HuH-7.5 (cell line): ENCODE results near the gene CCDC110.

Source experiments
- DNase-seq: peaks from one replicate; pipeline ENCODE4 v3.0.0; 2011; ENCODE audit warnings: low spot score

Gene CCDC110

GRCh38 chr4:185472103-185472542, 590 bp upstream of the CCDC110 start:
- no peak for DNase-seq

- peak; percentile 10 for DNase-seq
Observed at GRCh38 chr4:185470501-185471195, 885 bp downstream of the CCDC110 start.

- DNase-seq: no peak
Observed at GRCh38 chr4:185469580-185470154, 1.9 kb downstream of the CCDC110 start.

- no peak for DNase-seq
Observed at GRCh38 chr4:185468999-185469398, 2.5 kb downstream of the CCDC110 start.

- DNase-seq: no peak
Observed at GRCh38 chr4:185467991-185468390, 3.5 kb downstream of the CCDC110 start.

- no peak for DNase-seq
Observed at GRCh38 chr4:185467101-185467500, 4.4 kb downstream of the CCDC110 start.

GRCh38 chr4:185465707-185466106, 5.8 kb downstream of the CCDC110 start:
- DNase-seq: no peak

GRCh38 chr4:185464887-185465286, 6.6 kb downstream of the CCDC110 start:
- no peak for DNase-seq

GRCh38 chr4:185464183-185464582, 7.3 kb downstream of the CCDC110 start:
- DNase-seq: no peak

- no peak for DNase-seq
Observed at GRCh38 chr4:185463541-185463940, 8.0 kb downstream of the CCDC110 start.

- DNase-seq: no peak
Observed at GRCh38 chr4:185461565-185461964, 10.0 kb downstream of the CCDC110 start.

GRCh38 chr4:185457136-185457535, 14.4 kb downstream of the CCDC110 start:
- DNase-seq: no peak

GRCh38 chr4:185456131-185456530, 15.4 kb downstream of the CCDC110 start:
- DNase-seq: no peak

GRCh38 chr4:185445209-185445608, 26.3 kb downstream of the CCDC110 start:
- no peak for DNase-seq

GRCh38 chr4:185441479-185441878, 30.1 kb downstream of the CCDC110 start:
- DNase-seq: no peak

GRCh38 chr4:185437809-185438208, 33.7 kb downstream of the CCDC110 start:
- no peak for DNase-seq

- DNase-seq: no peak
Observed at GRCh38 chr4:185435466-185435865, 36.1 kb downstream of the CCDC110 start.

- no peak for DNase-seq
Observed at GRCh38 chr4:185429660-185430059, 41.9 kb downstream of the CCDC110 start.

GRCh38 chr4:185426960-185427688, 44.4 kb downstream of the CCDC110 start:
- no peak for DNase-seq

GRCh38 chr4:185425647-185426352, 45.7 kb downstream of the CCDC110 start, which contains the start of gene UFSP2:
Gene UFSP2 (minus strand): TSS chr4:185425964. CDS start chr4:185425868, 96 bp downstream.
- DNase-seq: peak; percentile 27

GRCh38 chr4:185424905-185425646, 46.5 kb downstream of the CCDC110 start:
- DNase-seq: no peak
